Panc1 (cell line): ENCODE results near the gene SMARCE1.

Experiments
- POLR2AphosphoS5 ChIP-seq: IDR thresholded peaks from 2 replicates; pipeline ENCODE4 v1.6.1; 2012; ENCODE audit warnings: mild to moderate bottlenecking, low read depth, low read length, moderate library complexity
- SIN3A ChIP-seq: IDR thresholded peaks from 2 replicates; pipeline ENCODE4 v1.6.1; 2012; ENCODE audit warnings: low read depth, mild to moderate bottlenecking, low read length, moderate library complexity, borderline replicate concordance; ENCODE audit not compliant: insufficient read depth
- TF ChIP-seq, protein P1 (sequence below): fragments of 450-650 bp; IDR thresholded peaks from 2 replicates; pipeline ENCODE4 v1.5.1; 2017; ENCODE audit warnings: mild to moderate bottlenecking
- TF ChIP-seq, protein P2 (sequence below), 2 experiments: IDR thresholded peaks; 2 replicates each; pipeline ENCODE4 v1.6.1; 2011 to 2012; ENCODE audit warnings: low read depth in 2 of 2, control low read depth in 1 of 2, low read length in 1 of 2, mild to moderate bottlenecking in 1 of 2, moderate library complexity in 1 of 2; ENCODE audit not compliant: insufficient read depth in 1 of 2

DNA sequence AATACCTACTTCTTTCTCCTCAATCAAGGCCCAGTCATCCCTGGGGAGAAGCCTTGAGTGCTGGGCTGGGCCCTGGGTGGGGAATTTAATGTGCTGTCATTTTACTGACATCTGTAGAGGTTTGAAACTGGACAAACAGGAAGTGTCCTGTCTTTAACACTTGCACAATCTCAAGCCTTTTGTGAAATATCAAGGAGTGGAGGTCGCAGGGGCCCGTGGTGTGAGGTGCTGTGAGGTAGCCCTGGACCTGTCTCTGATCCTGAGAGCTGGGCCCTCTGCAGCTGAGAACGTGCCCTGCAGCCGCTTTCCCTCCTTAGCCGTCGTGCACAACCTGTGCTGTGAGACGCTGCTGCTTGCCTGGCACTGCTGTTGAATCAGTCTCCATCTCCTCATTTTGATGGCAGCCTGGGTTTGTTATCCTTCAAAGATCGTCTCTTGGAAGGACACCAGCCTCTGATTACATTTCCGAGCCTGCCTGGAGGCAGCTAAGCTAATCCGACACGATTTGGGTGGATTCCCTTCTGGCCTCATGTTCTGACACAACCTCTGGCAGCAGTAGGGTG, 29.9 kb downstream of the SMARCE1 start:
- TF ChIP-seq, protein P1, sequence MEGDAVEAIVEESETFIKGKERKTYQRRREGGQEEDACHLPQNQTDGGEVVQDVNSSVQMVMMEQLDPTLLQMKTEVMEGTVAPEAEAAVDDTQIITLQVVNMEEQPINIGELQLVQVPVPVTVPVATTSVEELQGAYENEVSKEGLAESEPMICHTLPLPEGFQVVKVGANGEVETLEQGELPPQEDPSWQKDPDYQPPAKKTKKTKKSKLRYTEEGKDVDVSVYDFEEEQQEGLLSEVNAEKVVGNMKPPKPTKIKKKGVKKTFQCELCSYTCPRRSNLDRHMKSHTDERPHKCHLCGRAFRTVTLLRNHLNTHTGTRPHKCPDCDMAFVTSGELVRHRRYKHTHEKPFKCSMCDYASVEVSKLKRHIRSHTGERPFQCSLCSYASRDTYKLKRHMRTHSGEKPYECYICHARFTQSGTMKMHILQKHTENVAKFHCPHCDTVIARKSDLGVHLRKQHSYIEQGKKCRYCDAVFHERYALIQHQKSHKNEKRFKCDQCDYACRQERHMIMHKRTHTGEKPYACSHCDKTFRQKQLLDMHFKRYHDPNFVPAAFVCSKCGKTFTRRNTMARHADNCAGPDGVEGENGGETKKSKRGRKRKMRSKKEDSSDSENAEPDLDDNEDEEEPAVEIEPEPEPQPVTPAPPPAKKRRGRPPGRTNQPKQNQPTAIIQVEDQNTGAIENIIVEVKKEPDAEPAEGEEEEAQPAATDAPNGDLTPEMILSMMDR, result no peak
- TF ChIP-seq, protein P2, sequence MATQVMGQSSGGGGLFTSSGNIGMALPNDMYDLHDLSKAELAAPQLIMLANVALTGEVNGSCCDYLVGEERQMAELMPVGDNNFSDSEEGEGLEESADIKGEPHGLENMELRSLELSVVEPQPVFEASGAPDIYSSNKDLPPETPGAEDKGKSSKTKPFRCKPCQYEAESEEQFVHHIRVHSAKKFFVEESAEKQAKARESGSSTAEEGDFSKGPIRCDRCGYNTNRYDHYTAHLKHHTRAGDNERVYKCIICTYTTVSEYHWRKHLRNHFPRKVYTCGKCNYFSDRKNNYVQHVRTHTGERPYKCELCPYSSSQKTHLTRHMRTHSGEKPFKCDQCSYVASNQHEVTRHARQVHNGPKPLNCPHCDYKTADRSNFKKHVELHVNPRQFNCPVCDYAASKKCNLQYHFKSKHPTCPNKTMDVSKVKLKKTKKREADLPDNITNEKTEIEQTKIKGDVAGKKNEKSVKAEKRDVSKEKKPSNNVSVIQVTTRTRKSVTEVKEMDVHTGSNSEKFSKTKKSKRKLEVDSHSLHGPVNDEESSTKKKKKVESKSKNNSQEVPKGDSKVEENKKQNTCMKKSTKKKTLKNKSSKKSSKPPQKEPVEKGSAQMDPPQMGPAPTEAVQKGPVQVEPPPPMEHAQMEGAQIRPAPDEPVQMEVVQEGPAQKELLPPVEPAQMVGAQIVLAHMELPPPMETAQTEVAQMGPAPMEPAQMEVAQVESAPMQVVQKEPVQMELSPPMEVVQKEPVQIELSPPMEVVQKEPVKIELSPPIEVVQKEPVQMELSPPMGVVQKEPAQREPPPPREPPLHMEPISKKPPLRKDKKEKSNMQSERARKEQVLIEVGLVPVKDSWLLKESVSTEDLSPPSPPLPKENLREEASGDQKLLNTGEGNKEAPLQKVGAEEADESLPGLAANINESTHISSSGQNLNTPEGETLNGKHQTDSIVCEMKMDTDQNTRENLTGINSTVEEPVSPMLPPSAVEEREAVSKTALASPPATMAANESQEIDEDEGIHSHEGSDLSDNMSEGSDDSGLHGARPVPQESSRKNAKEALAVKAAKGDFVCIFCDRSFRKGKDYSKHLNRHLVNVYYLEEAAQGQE (IDR thresholded peaks at IDR 0.05; ENCODE audit: insufficient read depth in 1 of 2, low read depth in 2 of 2, low read length in 1 of 2), result no peak
- TF ChIP-seq POLR2AphosphoS5 (no peak), SIN3A (no peak)
